ENCODE results near the gene PPL.

GRCh38 chr16:4866586-4866985, 70.4 kb downstream of the PPL start:
- no peak for TF ChIP-seq CTCF (IDR thresholded peaks at IDR 0.05)
- TF ChIP-seq POLR2A (IDR thresholded peaks at IDR 0.05): no peak
- TF ChIP-seq EP300 (IDR thresholded peaks at IDR 0.05): no peak

All from tibial nerve (tissue), 4 donors.